PC-3 (cell line): ENCODE results near the gene ATF7. TPM values are rescaled to one million over a fixed set of nuclear protein-coding genes. Genes with fewer than 3 reads are reported as not detected.

Experiments used
- ATAC-seq: fragments of 200-7000 bp; cut with Tn5 transposase; 2 replicates; pipeline ENCODE4 v1.9.1; 2020; ENCODE audit warnings: mild to moderate bottlenecking, moderate library complexity
- BruUV-seq: library from RNA; stranded (reverse); fragments of 400-500 nt; replicated peaks from 2 replicates; lab custom pipeline; 2021; lab: Mats Ljungman, UMichigan
- CTCF ChIA-PET: fragments of 300-600 bp; sonication (Branson Sonifier 250); formaldehyde crosslinking; loops from one replicate; lab custom pipeline; 2022; ENCODE audit warnings: antibody characterized with exemption; lab: Charles Lee
- POLR2A ChIA-PET: fragments of 300-600 bp; sonication (Branson Sonifier 250); formaldehyde crosslinking; loops from one replicate; lab custom pipeline; 2022; ENCODE audit warnings: antibody characterized with exemption; ENCODE audit not compliant: unreplicated experiment; lab: Charles Lee
- DNase-seq: peaks from one replicate; pipeline ENCODE4 v3.0.0-alpha.2; 2015
- H2AFZ ChIP-seq: fragments of 300-600 bp; sonication (generic); 2 replicates; pipeline ENCODE4 v1.6.0; 2016; ENCODE audit warnings: antibody characterized with exemption, low read length
- H3F3A ChIP-seq: fragments of 300-600 bp; sonication (generic); one replicate; pipeline ENCODE4 v1.6.0; 2017; ENCODE audit warnings: antibody characterized with exemption, low read length, control low read depth, mild to moderate bottlenecking; ENCODE audit not compliant: unreplicated experiment
- H3K27ac ChIP-seq: fragments of 300-600 bp; sonication (generic); 2 replicates; pipeline ENCODE4 v1.5.1; 2016; ENCODE audit warnings: mild to moderate bottlenecking, low read length
- H3K27me3 ChIP-seq: fragments of 300-600 bp; sonication (generic); 2 replicates; pipeline ENCODE4 v1.6.1; 2016; ENCODE audit warnings: low read length, mixed read lengths
- H3K36me3 ChIP-seq: fragments of 300-600 bp; sonication (generic); 2 replicates; pipeline ENCODE4 v1.6.1; 2016; ENCODE audit warnings: low read depth, mixed run types, low read length, mixed read lengths
- H3K4me1 ChIP-seq: fragments of 300-600 bp; sonication (generic); 2 replicates; pipeline ENCODE4 v1.5.1; 2016; ENCODE audit warnings: low read length; ENCODE audit not compliant: insufficient read depth
- H3K4me2 ChIP-seq: fragments of 300-600 bp; sonication (generic); 2 replicates; pipeline ENCODE4 v1.6.0; 2016; ENCODE audit warnings: low read length
- H3K4me3 ChIP-seq: fragments of 300-600 bp; sonication (generic); 2 replicates; pipeline ENCODE4 v1.5.1; 2016; ENCODE audit warnings: mild to moderate bottlenecking, low read length, mixed read lengths
- H3K79me2 ChIP-seq: fragments of 300-600 bp; sonication (generic); 2 replicates; pipeline ENCODE4 v1.6.1; 2017; ENCODE audit warnings: low read length, mixed read lengths
- H3K9ac ChIP-seq: fragments of 300-600 bp; sonication (generic); 2 replicates; pipeline ENCODE4 v1.6.0; 2016; ENCODE audit warnings: mild to moderate bottlenecking, low read length
- H3K9me2 ChIP-seq: fragments of 300-600 bp; sonication (generic); replicated peaks from 2 replicates; pipeline ENCODE4 v1.6.1; 2016; ENCODE audit warnings: mixed run types, low read length, mixed read lengths
- H3K9me3 ChIP-seq: fragments of 300-600 bp; sonication (generic); 2 replicates; pipeline ENCODE4 v1.6.1; 2016; ENCODE audit warnings: low read length, mixed read lengths
- H4K20me1 ChIP-seq: fragments of 300-600 bp; sonication (generic); 2 replicates; pipeline ENCODE4 v1.6.1; 2016; ENCODE audit warnings: low read length, mixed read lengths
- CTCF ChIP-seq: fragments of 300-600 bp; sonication (generic); conservative IDR thresholded peaks from 2 replicates; pipeline ENCODE4 v1.5.1; 2017; ENCODE audit warnings: antibody characterized with exemption, low read depth, mild to moderate bottlenecking, low read length
- EZH2 ChIP-seq: fragments of 300-600 bp; sonication (generic); IDR thresholded peaks from one replicate; pipeline ENCODE4 v1.6.1; 2017; ENCODE audit warnings: antibody characterized with exemption, mild to moderate bottlenecking, low read length; ENCODE audit not compliant: unreplicated experiment
- EZH2phosphoT487 ChIP-seq: fragments of 300-600 bp; sonication (generic); IDR thresholded peaks from 2 replicates; pipeline ENCODE4 v1.6.1; 2018; ENCODE audit warnings: mild to moderate bottlenecking, antibody characterized with exemption, low read length, borderline replicate concordance
- intact Hi-C: fragments of 100-400 bp; cut with micrococcal nuclease; formaldehyde crosslinking; loops from 2 replicates; pipeline ENCODE4 v1.9.0; 2023
- total RNA-seq: library from RNA; depleted of rRNA; stranded (reverse); fragments of >200 nt; gene quantifications from 2 replicates; pipeline ENCODE4 v1.2.3, GENCODE V29; 2014

Gene ATF7
- total RNA-seq, 1 experiment from 2014 or later: 7.9 TPM

DNA sequence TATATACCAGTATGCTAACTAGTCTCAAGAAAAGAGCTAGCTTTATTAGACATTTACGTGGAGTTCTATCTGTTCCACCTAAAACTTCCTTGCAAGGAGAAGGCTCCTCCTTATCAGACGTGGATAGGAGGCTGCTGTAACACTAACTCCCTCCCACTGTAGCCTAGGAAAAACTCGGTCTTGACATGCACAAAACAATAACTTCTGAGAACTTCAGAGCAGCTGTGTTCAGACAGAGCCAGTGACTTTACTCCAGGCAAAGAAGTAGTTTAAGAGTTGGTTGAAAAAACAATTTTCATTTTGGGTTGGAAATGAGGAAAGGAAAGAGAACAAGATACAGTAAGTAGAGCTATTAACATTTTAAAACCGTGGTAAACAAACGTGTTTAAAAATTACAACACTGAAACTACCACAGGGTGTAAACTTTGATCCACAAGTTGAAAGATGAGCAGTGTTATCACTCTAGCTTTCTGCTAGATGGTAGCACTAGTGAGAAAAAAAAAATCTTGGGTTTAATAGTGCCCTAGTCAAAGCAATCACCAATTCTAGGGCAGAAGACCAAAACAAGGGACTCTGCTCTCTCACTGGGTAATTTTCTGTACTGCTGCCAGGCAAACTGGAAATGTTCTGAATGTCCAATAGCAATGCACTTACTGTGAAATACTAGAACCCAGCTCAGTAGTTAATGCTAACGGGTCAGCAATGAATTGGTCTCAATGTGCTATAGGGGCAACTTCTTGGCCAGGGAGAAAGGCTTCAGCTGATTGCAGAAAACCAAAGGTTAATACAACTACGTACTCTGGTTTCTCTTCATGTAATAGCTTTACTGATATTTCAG, 2.4 kb downstream of the ATF7 start:
- H3K4me1 ChIP-seq: peaks cover 22% of the 10 kb centered on the region
- CTCF ChIA-PET: interaction anchor here (0.7 to 1.7 kb wide), 6 partner anchors 32 to 571 kb away, joined by 3 to 4 read pairs (median 3); partner anchors contain the start of gene ATP5MC2
- ATAC-seq (no peak), DNase-seq (peak; percentile 31)
- intact Hi-C loops: loop anchor here (2.0 kb wide), 1 partner anchor 81 kb away; no protein-coding TSS in a partner anchor
- peak overlapping the region; percentile 72 for H3K4me3 ChIP-seq
- H3K9ac ChIP-seq: peak overlapping the region; percentile 95; the same call in 1 of the 2 replicates
- H3K9me3 ChIP-seq: no peaks in the 10 kb centered on the region
- H3K27me3 ChIP-seq: no peaks in the 10 kb centered on the region
- POLR2A ChIA-PET: interaction anchor here (0.5 to 1.5 kb wide), 4 partner anchors 35 to 618 kb away, joined by 4 to 14 read pairs (median 4); partner anchors contain the start of gene EIF4B
- H3F3A ChIP-seq: no peaks in the 10 kb centered on the region
- no peak overlapping the region for H3K27ac ChIP-seq
- no peak for TF ChIP-seq CTCF
- no peak for TF ChIP-seq EZH2phosphoT487
- no peak for TF ChIP-seq EZH2
- peak overlapping the region; percentile 84 for H3K4me2 ChIP-seq
- H3K9me2 ChIP-seq: no peaks in the 10 kb centered on the region
- peaks cover 3% of the 10 kb centered on the region; the same call in 1 of the 2 replicates for H3K36me3 ChIP-seq
- H4K20me1 ChIP-seq: no peaks in the 10 kb centered on the region
- BruUV-seq: no TSS peak
- H2AFZ ChIP-seq: no peak overlapping the region
- H3K79me2 ChIP-seq: peaks cover 66% of the 10 kb centered on the region

DNA sequence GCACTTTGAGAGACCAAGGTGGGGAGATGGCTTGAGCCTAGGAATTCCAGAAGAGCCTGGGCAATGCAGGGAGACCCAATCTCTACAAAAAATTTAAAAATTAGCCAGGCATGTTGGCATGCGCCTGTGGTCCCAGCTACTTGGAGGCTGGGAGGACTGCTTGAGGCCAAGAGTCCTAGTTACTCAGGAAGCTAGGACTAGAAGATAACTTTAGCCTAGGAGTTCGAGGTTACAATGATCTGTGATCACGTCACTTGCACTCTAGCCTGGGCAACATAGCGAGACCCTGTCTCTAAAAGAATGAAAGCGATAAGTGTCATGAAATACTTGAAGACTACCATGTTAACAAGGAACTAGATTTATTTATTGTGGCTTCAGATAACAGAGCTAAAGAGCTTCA, 3.5 kb downstream of the ATF7 start:
- H3K4me3 ChIP-seq: no peak overlapping the region
- H3K9me2 ChIP-seq: no peaks in the 10 kb centered on the region
- no peak for TF ChIP-seq EZH2
- DNase-seq (no peak), ATAC-seq (no peak)
- peaks cover 76% of the 10 kb centered on the region for H3K79me2 ChIP-seq
- POLR2A ChIA-PET: no interaction called here
- no TSS peak for BruUV-seq
- intact Hi-C loops: no loop called here
- CTCF ChIA-PET: interaction anchor here (0.6 to 0.7 kb wide), 2 partner anchors 53 to 116 kb away, joined by 4 to 5 read pairs; partner anchors contain the start of gene ATP5MC2
- no peaks in the 10 kb centered on the region for H4K20me1 ChIP-seq
- H3F3A ChIP-seq: no peaks in the 10 kb centered on the region
- peaks cover 3% of the 10 kb centered on the region; the same call in 1 of the 2 replicates for H3K36me3 ChIP-seq
- H3K9me3 ChIP-seq: no peaks in the 10 kb centered on the region
- H3K27me3 ChIP-seq: no peaks in the 10 kb centered on the region
- H3K9ac ChIP-seq: no peak overlapping the region
- no peak overlapping the region for H2AFZ ChIP-seq
- H3K27ac ChIP-seq: no peak overlapping the region
- no peak overlapping the region for H3K4me2 ChIP-seq
- peaks cover 29% of the 10 kb centered on the region for H3K4me1 ChIP-seq

DNA sequence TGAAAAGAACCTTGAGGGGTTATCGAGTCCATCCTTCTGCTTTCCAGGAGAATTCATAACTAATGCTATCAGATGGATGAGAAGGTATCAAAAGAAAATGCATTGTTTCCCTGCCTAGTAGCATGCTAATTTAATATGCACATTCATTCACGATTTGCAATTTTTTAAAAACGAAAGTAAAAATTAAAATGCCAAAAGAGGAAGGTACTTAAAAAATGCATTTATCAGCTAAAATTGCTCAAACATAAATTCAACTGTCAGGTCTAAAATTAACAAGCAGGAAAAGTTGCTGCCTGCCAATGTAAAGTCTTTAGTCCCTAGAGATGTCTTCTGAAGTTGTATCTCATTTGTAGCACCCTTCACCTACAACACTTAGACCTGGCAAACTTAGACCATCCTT, 7.9 kb downstream of the ATF7 start:
- no peaks in the 10 kb centered on the region for H3K9me3 ChIP-seq
- H3F3A ChIP-seq: no peaks in the 10 kb centered on the region
- CTCF ChIA-PET: no interaction called here
- TF ChIP-seq EZH2 (no peak), CTCF (no peak), EZH2phosphoT487 (no peak)
- H3K27me3 ChIP-seq: no peaks in the 10 kb centered on the region
- H3K4me1 ChIP-seq: peaks cover 8% of the 10 kb centered on the region; the same call in 1 of the 2 replicates
- no peak for DNase-seq
- H3K79me2 ChIP-seq: peaks cover 69% of the 10 kb centered on the region
- H3K9me2 ChIP-seq: no peaks in the 10 kb centered on the region
- POLR2A ChIA-PET: no interaction called here
- H4K20me1 ChIP-seq: no peaks in the 10 kb centered on the region
- peak overlapping the region; percentile 43; the same call in 1 of the 2 replicates for H2AFZ ChIP-seq
- peak overlapping the region; percentile 80 for H3K4me2 ChIP-seq
- peak overlapping the region; percentile 52 for H3K4me3 ChIP-seq
- H3K36me3 ChIP-seq: peaks cover 8% of the 10 kb centered on the region; the same call in 1 of the 2 replicates
- no peak for ATAC-seq
- no peak overlapping the region for H3K27ac ChIP-seq
- no TSS peak for BruUV-seq
- H3K9ac ChIP-seq: peak overlapping the region; percentile 0; the same call in 1 of the 2 replicates
- intact Hi-C loops: no loop called here
